HG03439 (cell line): ENCODE measurements around the gene GABBR2.
"Not testable (repeated sequence)": the region's sequence is repeated elsewhere in the genome, so short reads cannot be mapped to it uniquely, and the experiment has no call there.

Source experiments
- ATAC-seq: cut with Tn5 transposase; IDR thresholded peaks from one replicate; pipeline ENCODE4 v1.9.1; 2021; ENCODE audit warnings: mild to moderate bottlenecking, moderate library complexity; ENCODE audit not compliant: unreplicated experiment

The GABBR2 gene

DNA sequence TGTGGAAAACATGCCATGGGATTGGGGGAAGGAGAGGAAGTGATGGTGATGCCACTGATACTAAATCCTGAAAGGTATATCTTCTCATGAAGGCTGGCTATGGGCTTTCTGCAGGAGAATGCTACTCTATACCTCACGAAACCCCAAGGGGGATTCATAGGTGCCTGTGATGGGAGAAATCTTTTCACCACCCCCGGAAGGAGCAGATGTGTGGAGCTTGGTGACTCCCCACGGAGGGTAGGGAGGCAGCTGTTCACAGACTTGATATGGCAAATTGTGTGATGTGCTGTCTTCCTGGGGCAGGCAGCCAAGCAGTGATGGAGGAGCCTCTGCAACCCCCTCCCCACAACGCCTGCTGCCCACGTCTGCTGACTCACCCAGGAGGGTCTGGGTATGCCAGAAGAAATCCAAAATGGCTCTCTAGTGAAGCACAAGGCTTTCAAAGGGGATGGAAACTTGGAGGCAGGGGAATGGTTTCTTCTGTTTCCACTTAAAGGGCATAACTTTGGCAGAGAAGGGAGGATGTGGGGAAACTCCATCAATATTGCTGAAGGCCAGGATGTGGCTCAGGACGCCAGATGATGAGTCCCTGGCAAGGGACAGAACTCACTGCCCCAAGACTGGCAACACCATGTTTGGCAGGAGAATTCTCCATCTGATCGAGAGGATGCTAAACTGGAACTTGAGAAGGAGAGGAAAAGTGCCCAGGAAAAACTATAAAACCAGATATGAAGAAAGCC is 188.3 kb downstream of the GABBR2 start:
- ATAC-seq, result no peak

DNA sequence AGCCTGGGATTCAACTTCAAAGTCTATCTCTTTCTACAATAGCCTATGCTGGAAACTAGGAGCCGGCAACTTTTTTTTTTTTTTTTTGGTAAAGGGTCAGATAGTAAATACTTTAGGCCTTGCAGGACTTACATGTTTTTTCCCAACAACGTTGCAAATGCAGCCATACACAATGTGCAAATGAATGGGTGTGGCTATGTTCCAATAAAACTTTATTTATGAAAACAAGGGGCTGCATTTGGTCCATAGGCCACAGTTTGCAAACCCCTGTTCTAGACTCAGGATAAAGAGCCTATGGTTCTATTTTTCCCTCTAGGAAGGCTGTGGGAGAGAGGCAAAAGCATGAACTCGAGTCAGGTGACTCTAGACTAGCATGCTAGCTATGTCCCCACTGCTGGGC is 189.1 kb downstream of the GABBR2 start:
- ATAC-seq, result no peak

DNA sequence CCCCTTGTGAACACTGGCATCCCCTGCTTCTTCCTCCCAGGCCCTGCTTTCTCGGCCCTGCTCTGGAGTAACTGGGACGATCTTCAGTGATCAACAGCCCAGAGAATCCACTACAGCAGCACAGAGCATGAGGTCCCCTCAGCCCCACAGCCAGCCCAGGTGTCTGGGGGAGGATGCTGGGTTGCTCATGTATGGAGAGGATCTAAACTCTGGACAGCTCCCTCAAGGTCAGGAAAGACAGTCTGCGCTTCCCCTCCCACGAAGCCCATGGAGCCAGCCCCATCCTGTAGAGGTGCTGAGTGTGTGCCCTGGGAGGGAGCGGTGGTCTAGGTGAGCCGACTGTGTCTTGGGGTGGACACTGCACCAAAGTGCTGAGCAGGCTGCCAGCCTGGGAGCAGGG is 190.2 kb downstream of the GABBR2 start:
- no peak for ATAC-seq

DNA sequence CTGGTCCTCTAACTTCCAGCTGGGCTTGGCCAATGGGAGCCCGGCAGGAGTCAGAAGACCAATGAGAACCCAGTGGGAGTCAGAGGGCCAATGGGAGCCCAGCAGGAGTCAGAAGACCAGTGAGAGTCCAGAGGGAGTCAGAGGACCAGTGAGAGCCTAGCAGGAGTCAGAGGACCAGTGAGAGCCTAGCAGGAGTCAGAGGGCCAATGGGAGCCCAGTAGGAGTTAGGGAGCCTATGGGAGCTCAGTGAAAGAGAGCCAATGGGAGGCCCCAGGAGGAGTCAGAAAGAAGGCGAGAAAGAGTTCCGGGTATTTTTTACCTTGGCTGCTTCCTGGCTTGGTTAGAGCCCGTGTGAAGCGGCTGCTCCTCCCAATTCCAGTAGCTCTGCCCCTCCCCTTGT is 191.0 kb downstream of the GABBR2 start:
- no peak for ATAC-seq

DNA sequence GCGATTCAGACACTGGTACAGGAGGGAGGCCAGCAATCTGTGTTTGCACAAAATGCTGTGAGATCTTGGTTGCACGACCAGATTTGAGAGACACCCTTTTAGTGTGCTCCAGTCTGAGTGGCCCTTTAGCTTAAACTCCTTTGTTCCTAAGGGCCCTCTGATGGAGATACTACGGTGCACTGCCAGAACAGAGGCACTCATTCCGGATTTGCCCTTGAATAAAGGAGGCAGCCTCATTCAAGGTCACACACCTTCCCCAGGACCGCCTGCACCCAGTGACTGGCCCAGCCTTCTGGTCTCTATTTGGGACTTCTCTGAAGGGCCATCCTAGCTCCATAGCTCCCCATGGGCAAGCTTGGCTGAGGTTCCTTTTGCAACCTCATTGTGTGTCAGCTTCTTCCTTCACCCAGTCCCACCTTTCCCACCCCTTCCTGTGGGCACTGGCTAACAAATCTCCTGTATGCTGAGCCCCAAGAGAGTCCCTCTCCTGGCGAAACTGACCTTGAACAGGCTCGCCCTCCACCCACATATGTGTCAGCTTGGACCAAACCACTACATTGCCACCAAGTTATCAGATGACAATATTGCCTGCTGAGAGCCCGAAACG is 191.7 kb downstream of the GABBR2 start:
- no peak for ATAC-seq

DNA sequence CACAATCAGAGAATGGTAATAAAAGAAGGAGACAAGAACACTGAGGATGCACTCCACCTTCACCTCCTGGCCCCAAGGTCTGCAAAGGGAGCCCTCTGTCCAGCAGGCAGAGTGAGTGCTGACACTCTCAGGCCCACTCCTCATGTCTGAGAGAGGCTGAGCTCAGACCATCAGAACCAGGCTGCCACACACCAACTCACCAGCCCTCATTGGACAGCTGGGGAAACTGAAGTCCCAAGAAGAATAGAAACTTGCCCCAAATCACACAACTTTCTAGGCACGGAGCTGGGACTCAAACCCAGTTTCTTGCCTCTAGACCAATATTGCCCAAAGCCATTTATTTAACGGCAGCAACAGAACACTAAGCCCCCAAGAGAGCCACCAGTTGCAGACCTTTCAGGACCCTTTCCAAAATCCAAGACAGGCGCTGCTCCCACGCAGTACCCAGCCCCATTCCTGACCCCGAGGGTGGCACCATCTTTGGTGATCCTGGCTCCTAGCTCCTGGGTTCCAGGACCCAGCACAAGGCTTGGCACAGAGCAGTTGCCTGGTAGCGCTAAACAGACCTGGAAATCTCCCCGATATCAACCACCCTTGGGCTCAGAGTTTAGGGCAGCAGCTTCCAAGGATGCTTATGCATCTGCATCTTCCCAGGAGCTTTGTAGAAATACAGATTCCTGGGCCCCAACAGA is 192.4 kb downstream of the GABBR2 start:
- ATAC-seq, result no peak

DNA sequence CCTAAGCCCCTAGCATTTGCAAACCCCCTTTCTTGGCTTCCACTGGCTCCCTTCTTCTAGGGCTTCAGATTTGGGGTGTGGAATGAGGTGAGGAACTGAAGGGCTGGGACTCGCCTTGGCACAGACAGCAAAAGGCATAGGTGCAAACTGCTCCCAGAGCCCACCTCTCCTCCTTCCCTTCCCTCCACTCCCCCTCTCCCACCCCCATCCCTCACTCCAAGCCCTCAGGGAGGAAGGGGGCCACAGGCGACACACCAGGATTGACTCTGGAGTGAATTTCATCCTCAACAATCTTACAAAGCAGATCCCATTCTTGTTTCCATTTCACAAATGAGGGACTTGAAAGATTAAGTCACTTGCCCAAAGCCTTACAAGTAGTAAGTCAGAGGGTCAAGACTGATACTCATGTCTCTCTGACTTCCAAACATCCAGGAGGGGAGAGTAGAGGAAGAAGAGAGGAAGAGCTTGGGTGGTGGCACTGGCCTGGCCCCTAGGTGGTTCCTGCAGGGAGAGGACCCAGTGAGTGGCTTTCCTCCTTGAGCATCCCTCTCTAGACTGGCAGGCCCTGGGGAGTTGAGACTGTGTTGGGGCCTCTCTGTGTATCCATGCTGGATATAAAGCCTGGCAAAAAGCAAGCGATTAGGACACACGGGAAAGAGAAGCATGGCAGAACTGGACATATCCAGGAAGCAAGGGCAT is 193.1 kb downstream of the GABBR2 start:
- no peak for ATAC-seq

DNA sequence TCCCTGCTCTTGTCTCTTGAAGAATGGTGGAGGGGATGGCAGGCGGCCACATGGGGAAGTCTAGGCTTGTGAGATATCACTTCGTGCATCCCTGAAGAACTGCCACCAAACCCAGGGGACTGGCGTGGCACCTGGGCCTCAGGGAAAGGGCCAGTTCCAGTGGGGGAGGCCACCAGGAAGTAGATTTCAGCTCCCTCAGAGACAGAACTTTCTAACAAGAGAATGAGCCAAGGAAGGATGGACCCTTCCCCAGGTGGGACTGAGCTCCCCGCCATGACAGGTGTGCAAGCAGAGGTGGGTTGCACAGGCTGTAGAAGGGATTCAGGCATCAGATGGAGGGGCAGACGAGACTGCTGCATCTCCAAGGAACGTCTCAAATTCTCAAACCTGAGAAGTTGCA is 193.9 kb downstream of the GABBR2 start:
- no peak for ATAC-seq

DNA sequence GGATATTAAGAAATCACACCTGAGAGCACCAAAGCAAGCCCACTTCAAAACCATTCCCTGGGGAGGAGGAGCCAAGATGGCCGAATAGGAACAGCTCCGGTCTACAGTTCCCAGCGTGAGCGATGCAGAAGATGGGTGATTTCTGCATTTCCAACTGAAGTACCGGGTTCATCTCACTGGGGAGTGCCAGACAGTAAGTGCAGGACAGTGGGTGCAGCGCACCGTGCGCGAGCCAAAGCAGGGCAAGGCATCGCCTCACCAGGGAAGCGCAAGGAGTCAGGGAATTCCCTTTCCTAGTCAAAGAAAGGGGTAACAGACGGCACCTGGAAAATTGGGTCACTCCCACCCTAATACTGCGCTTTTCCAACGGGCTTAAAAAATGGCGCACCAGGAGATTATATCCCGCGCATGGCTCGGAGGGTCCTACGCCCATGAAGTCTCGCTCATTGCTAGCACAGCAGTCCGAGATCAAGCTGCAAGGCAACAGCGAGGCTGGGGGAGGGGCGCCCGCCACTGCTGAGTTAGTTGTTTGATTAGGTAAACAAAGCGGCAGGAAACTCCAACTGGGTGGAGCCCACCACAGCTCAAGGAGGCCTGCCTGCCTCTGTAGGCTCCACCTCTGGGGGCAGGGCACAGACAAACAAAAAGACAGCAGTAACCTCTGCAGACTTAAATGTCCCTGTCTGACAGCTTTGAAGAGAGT is 200.4 kb downstream of the GABBR2 start:
- ATAC-seq, result not testable (repeated sequence)

DNA sequence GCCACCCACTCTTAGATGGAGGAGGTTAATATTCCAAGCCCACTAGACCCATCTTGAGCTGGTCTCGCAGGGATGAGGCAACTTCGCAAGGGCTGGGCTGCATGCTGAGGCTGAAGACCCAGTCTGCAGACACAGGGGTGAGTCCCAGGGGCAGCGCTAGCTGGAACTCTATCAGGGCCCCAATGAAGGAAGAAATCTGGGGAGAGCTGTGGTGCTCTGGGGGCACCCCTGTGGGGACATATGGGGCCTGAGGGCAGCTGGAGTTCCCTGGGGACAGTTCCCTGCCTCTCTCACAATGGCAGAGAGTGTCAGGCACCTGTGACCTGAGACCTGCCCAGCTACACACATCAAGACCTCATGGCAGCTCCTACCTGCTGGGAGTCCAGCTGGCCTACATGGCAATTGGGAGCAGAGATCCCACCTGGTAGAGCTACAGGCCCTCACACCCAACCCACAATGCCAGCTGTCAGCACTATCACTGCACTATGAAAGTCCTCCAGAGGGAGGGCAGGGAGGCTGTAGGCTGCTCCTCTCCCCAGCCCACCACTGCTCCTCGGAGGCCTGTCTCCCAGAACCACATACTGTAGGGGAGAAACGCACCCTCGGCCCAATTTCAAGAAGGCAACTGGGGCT is 202.2 kb downstream of the GABBR2 start:
- no peak for ATAC-seq

DNA sequence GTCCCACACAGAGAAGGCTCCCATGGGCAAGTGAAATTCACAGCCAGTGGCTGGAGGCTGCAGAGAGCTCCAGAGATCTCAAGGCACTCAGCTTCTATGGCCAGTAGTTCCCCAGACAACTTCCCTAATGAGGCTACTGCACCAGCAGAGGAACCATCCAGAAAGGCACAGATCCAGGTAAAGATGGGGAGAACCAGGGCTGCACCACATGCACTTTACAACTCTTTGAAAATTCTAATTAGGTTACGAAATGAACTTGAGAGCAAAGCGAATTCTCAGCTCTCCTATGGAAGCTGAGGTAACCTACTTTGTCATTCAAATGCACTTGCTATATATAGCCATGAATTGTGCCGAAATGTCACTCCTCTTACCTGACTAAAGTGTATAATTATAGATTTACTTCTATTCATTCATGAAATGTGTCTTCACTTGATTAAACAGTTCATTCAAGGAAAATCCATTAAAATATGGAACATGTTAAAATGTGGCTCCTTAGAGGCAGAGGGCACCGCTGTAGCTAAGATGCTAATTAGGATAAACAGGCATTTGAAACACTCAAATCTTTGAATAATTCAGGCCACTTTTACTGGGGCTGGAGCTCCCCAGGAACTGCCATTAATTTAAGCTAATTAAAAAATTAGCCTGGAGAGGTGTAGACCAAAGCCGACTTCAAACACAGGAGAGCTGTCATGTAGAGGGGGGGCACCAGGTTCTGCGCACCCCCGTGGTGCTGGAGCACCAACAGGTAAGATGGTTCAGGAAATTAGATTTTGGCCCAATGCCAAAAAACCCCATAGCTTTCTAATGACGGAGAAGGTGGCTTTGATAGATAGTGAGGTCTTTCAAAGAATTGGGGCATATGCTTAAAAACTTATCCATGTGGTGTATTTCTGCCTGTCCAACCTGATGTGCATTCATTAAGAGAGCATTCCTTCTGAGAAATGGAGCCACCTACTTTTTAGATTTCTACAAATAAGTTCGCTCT is 204.1 kb downstream of the GABBR2 start:
- ATAC-seq, result no peak

DNA sequence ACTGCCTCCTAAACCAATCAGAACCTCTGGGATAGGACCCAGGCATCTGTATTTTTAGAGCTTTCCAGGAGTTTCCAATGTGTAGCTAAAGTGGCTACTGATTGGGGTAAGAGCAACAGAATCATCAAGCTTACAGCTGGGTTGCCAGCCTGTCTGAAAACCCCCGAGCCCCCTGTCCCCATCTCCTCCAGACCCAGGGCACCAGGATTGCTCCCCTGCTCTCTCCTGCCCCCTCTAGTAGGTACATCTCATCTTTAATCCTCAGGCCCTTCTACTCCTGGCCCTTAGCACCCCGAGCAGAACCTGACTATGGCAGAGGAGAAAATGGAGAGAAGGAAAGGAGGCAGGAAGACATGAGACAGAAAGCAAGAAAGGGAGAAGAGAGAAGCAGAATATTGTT is 204.9 kb downstream of the GABBR2 start:
- no peak for ATAC-seq

DNA sequence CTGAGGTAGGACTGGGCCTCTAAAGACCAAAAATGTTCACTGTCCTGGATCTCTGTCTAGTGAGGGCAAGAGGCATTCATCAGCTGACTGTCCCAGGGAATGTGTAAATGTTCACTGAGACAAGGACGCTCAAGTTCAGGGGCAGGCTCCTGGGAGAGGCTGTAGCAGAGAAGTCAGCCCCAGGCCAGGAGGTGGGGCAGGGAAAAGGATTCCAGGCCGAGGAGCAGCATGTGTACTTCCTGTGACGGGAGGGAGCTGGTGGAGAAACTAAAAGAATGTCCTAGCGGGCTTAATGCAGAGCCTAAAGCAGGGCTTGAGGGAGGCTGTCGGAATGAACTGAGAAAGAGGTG is 205.8 kb downstream of the GABBR2 start:
- ATAC-seq, result no peak

DNA sequence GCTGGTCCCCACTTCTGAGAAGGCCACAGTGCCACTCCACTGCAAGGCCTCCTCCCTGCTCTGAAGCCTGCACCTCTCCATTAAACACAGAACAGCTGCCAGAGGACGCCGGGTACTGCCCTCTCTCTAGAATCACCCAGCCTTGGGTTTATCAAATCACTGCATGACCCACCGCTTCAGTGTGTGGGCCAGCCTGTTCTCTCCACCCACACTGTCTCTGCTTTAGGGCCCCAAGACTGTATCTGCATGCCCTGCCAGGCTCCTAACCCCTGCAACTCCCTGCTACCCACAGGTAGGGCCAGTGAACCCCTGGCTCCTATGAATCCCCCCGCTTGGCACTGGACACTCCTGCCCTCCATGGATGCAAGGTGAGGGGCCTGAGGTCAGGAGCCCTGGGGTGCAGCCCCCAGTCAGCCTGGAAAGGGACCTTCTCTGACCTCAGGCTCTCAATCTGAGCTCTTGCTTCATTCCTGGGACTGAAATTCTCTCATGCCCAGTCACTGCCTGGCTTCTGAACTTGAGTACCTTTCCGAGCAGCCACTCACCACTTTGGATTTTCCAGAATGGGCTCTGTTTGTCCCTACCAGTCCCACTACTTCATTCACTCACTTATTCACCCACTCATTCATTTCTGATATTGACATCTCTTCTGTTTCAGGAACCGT is 206.3 kb downstream of the GABBR2 start:
- no peak for ATAC-seq

DNA sequence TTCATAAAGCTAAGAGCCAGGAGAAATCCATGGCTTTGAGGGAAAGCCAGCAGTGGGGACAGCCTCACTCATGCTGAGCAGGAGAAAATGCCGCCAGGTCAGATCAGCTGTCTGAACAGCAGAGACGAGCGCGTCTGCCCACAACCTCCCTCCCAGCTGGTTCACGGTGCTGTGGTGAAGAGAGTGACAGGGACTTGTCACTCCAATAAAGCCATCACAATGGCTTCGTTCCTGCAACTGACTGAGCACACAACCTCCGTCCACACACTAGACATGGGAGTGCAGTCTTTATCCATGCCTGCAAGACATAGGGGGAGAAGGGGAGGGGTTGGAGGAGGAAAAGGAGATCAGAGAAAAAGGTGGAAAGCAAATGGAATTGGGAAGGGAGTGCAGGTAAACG is 206.9 kb downstream of the GABBR2 start:
- no peak for ATAC-seq

DNA sequence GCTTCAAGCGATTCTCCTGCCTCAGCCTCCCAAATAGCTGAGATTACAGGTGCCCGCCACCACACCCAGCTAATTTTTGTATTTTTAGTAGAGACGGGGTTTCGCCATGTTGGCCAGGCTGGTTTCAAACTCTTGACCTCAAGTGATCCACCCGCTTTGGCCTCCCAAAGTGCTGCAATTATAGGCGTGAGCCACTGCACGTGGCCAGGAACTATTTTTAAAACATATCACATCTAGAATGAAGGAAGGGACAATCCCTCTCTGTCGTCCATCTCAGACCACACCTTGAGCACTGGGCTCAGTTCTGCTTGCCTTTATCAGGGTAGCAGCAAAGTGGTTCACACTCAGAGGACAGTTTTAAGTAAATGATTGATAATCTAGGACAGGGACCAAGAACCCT is 207.5 kb downstream of the GABBR2 start:
- not testable (repeated sequence) for ATAC-seq

DNA sequence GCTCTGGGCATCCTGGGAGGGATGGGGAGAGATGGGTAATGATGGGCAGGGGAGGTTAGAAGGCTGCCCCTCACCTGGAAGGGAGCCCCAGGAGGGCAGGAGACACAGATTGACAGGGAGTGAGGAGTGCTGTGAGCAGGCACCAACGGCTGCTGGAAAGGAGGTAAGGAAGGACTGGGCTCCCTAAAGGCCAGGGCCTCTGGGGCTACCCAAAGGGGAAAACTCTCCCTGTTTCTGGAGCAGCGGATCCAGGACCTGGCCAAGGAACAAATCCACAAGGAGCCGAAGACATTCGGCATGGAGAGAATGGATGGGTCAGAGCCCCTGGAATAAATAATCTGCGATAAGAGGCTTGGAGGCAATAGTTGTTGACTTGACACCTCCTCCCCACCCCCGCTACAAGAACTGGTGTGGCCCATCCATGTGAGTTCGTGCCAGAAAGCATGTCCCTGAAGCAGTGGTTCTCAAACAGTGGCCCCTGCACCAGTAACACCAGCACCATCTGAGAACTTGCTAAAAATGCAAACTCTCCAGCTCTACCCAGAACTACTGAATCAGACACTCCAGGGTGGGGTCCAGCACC is 208.3 kb downstream of the GABBR2 start:
- ATAC-seq, result no peak

DNA sequence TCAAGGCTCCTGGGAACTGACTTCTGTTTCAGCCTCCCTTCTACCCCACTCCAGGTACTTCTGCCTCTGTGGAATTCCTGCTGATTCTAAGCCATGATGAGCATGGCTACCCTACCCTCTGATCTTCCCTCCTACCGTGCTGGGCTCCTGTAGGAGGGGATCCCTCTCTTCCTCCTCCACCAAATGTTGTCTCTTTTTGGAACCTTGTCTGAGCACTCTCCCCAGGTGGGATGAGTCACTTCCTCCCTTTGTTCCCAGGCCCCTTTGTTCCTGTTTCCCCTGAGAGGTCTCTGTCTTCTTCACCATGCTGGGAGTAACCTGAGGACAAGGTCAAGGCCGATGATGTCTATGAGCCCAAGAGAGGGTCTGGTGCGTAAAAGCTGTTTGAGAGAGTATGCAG is 213.2 kb downstream of the GABBR2 start:
- ATAC-seq, result no peak

DNA sequence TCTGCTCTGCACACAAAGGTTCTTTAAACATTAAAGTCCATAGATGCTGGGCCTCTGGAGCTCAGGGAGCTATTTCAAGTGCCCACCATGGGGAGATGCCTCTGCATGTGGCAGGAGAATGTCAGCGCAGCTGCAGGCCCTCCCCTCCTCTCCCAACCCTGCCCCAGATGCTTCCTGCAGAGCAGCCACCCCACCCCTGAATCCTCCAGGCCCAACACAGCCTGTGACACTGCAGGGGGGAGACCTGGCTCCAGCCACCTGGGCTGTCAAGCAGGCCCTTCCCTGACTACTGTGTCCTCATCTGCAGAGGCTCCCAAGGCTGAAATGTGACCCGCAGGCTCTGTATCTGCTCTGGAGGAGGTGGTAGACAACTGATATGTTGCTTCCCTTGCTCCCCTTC is 213.9 kb downstream of the GABBR2 start:
- ATAC-seq, result no peak
